HG02885 (cell line): ENCODE results near the gene C20orf96.
A peak's percentile ranks its signal among the peaks of the same experiment; 100 is the strongest.
"Not testable (repeated sequence)": the region's sequence is repeated elsewhere in the genome, so short reads cannot be mapped to it uniquely, and the experiment has no call there.

ENCODE experiments used
- ATAC-seq: cut with Tn5 transposase; IDR thresholded peaks from one replicate; pipeline ENCODE4 v1.9.1; 2021; ENCODE audit warnings: mild to moderate bottlenecking; ENCODE audit not compliant: unreplicated experiment, poor library complexity

The C20orf96 gene

GRCh38 chr20:253447-253846 lies 37.1 kb downstream of the C20orf96 start:
- not testable (repeated sequence) for ATAC-seq

- ATAC-seq, result no peak
Measured at GRCh38 chr20:252801-253200, 37.7 kb downstream of the C20orf96 start.

GRCh38 chr20:251354-251753 lies 39.2 kb downstream of the C20orf96 start:
- no peak for ATAC-seq

GRCh38 chr20:242905-243304 lies 47.6 kb downstream of the C20orf96 start:
- ATAC-seq, result no peak

- ATAC-seq, result peak; percentile 62
Measured at GRCh38 chr20:237929-238328, 52.6 kb downstream of the C20orf96 start.

GRCh38 chr20:237489-237888 lies 53.1 kb downstream of the C20orf96 start:
- peak; percentile 70 for ATAC-seq

- ATAC-seq, result no peak
Measured at GRCh38 chr20:235891-236290, 54.7 kb downstream of the C20orf96 start.

- no peak for ATAC-seq
Measured at GRCh38 chr20:227439-228105, 63.0 kb downstream of the C20orf96 start.

GRCh38 chr20:226958-227357 lies 63.6 kb downstream of the C20orf96 start, which contains the start of gene DEFB129:
Gene DEFB129, plus strand, starts transcription at chr20:227258. Its CDS starts 31 bp downstream, at chr20:227289.
- ATAC-seq, result no peak

- not testable (repeated sequence) for ATAC-seq
Measured at GRCh38 chr20:225879-226278, 64.7 kb downstream of the C20orf96 start.

GRCh38 chr20:221258-221830 lies 69.2 kb downstream of the C20orf96 start:
- no peak for ATAC-seq
